Neural progenitor cell (in vitro differentiated cells): Measurements from ENCODE around the gene PSD.

Experiments
- CTCF ChIP-seq: fragments of 200-600 bp; sonication (generic); IDR thresholded peaks from 2 replicates; pipeline ENCODE4 v1.5.1; 2017; ENCODE audit warnings: antibody characterized with exemption, mild to moderate bottlenecking
- EZH2phosphoT487 ChIP-seq: fragments of 200-600 bp; sonication (generic); IDR thresholded peaks from 2 replicates; pipeline ENCODE4 v1.6.1; 2017; ENCODE audit warnings: antibody characterized with exemption

- TF ChIP-seq EZH2phosphoT487 = no peak
- no peak for TF ChIP-seq CTCF
Measured at GRCh38 chr10:102381983-102382382, 36.6 kb downstream of the PSD start.
